Measurements from ENCODE around the gene WWOX.

The WWOX gene

DNA sequence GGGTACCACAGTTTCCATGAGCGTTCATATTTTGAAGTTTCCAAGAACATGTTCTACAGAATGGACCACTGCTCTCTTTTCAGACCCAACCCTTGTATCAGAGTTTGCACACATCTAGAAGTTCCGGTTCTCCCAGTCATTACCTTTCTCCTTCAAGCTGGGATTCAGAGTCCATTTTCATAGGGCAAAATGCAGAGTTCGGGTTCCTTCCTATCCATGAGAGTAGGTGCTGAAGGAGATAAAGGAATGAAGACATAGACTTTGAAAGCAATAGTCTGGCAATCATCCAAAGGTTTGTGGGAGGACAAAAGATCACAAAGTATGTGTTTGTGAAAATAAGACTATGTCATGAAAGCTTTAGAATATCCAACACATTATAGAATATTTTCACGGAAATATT, 801.5 kb downstream of the WWOX start:
- no peak for DNase-seq (ENCODE audit: low read depth)
- H3K4me3 ChIP-seq (ENCODE audit: low read length): no peak overlapping the region
- TF ChIP-seq, protein P1, sequence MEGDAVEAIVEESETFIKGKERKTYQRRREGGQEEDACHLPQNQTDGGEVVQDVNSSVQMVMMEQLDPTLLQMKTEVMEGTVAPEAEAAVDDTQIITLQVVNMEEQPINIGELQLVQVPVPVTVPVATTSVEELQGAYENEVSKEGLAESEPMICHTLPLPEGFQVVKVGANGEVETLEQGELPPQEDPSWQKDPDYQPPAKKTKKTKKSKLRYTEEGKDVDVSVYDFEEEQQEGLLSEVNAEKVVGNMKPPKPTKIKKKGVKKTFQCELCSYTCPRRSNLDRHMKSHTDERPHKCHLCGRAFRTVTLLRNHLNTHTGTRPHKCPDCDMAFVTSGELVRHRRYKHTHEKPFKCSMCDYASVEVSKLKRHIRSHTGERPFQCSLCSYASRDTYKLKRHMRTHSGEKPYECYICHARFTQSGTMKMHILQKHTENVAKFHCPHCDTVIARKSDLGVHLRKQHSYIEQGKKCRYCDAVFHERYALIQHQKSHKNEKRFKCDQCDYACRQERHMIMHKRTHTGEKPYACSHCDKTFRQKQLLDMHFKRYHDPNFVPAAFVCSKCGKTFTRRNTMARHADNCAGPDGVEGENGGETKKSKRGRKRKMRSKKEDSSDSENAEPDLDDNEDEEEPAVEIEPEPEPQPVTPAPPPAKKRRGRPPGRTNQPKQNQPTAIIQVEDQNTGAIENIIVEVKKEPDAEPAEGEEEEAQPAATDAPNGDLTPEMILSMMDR (IDR thresholded peaks at IDR 0.05; ENCODE audit: insufficient read depth, low read depth, low read length, missing control alignments): no peak

GRCh38 chr16:78902321-78902720, 802.9 kb downstream of the WWOX start:
- TF ChIP-seq, protein P1 (IDR thresholded peaks at IDR 0.05; ENCODE audit: insufficient read depth, low read depth, low read length, missing control alignments): no peak
- no peak overlapping the region for H3K4me3 ChIP-seq (ENCODE audit: low read length)

DNA sequence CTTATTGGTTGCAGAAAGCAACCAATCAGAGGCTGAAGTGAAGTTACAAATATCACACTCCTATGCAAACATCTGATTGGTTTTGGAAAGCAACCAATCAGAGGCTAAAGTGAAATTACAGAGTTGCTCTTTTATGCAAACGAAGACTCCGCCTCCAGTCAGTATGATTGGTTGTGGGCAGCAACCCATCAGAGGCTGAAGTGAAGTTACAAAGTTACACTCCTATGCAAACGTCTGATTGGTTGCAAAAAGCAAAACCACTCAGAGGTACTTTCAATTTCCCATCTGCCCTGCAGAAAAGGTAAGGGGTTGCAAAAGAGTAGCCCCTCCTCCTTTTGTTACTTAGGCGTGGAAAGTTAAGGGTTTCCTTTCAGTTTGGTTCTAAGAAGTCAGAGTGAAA, 803.8 kb downstream of the WWOX start:
- no peak for DNase-seq (ENCODE audit: low read depth)
- TF ChIP-seq, protein P1 (IDR thresholded peaks at IDR 0.05; ENCODE audit: insufficient read depth, low read depth, low read length, missing control alignments): no peak
- no peak overlapping the region for H3K4me3 ChIP-seq (ENCODE audit: low read length)

More at GRCh38 chr16:78902321-78902720, 802.9 kb downstream of the WWOX start:
- no peak for DNase-seq (ENCODE audit: low read depth)

DNA sequence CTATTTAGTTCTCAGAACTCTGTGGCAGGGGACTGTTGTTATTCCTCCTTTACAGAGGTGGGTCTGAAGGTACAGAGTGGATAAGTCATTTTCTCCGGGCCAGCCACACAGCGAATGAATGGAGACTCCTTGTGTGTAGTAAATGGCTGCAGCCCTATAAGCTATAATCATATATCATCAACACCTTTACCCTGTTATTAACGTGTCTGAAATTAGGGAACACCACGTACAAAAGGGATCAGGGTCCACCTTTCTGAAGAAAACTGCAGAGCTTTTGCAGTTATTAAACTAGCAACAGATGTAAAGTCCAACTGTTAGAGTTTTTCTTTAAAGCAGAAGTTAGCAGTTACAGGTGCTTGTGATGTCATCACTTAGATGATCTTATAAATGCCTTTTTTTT, 804.4 kb downstream of the WWOX start:
- no peak overlapping the region for H3K4me3 ChIP-seq (ENCODE audit: low read length)
- no peak for DNase-seq (ENCODE audit: low read depth)
- TF ChIP-seq, protein P1 (IDR thresholded peaks at IDR 0.05; ENCODE audit: insufficient read depth, low read depth, low read length, missing control alignments): no peak

DNA sequence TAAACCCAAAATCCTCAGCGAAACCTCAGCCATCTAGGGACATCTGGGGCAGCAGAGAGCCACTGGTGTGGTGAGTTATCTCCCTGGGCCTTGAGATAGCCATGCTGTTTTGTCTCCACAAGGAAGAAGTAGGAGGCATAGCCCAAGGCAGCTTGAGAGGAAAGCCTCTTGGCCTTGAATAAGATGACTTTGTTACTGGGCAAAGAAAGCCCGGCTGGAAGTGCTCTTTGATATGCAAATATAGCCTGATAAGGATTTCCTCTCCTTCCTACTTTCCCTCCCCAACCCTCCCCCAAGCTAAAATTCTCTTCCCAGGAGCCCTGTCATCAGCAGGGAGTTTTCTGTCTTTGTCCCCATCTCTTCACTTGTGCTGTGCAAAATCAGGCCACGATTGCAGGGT, 806.7 kb downstream of the WWOX start:
- DNase-seq (ENCODE audit: low read depth): no peak
- H3K4me3 ChIP-seq (ENCODE audit: low read length): no peak overlapping the region
- TF ChIP-seq, protein P1 (IDR thresholded peaks at IDR 0.05; ENCODE audit: insufficient read depth, low read depth, low read length, missing control alignments): no peak

DNA sequence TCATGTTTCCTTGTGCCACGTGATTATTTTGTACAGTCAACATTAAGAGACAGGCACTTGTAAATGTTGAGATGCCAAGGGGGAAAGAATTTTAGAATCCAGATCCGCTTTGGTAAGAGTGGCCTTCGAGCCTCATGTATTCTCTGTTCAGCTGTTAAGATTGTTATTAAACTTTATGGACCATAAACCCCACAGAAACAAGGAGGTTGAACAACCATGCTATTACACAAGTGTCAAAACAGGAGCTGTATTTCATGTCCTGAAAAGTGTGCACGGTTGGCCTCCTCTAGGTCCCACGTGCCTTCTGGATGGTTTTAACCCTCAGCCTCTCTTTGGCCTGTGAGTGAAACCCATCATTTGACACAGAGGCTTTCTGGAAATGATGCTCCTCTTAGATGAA, 809.8 kb downstream of the WWOX start:
- H3K4me3 ChIP-seq (ENCODE audit: low read length): no peak overlapping the region
- no peak for DNase-seq (ENCODE audit: low read depth)
- TF ChIP-seq, protein P1 (IDR thresholded peaks at IDR 0.05; ENCODE audit: insufficient read depth, low read depth, low read length, missing control alignments): no peak

- no peak overlapping the region for H3K4me3 ChIP-seq (ENCODE audit: low read length)
- TF ChIP-seq, protein P1 (IDR thresholded peaks at IDR 0.05; ENCODE audit: insufficient read depth, low read depth, low read length, missing control alignments): no peak
- DNase-seq (ENCODE audit: low read depth): no peak
Observed at GRCh38 chr16:78915811-78916345, 816.4 kb downstream of the WWOX start.

Measured in epithelial cell of esophagus (primary cell).